ENCODE results near the gene MAGEA8. TPM values are rescaled to one million over a fixed set of nuclear protein-coding genes. Genes with fewer than 3 reads are reported as not detected.

Gene MAGEA8
- total and polyA plus RNA-seq, 9 of the 15 experiments (the other 6 are each of a cell fraction or from before 2014, with no cell fraction given) = 0.49 to 4.6 (median 1.9) TPM

- TF ChIP-seq PRDM10 (IDR thresholded peaks at IDR 0.05; ENCODE audit: partially characterized antibody) (peak; percentile 14), ZNF583 (CRISPR knock-in tag; IDR thresholded peaks at IDR 0.05) (0 out of 2 replicates have a peak, but pooled peaks have one; percentile 19), SIN3B (IDR thresholded peaks at IDR 0.05; ENCODE audit: low read depth) (0 out of 2 replicates have a peak, but pooled peaks have one; percentile 47), ZEB2 (IDR thresholded peaks at IDR 0.05) (peak; percentile 50; the same call in 1 of the 2 replicates), ZNF561 (CRISPR knock-in tag; conservative IDR thresholded peaks at IDR 0.05) (no peak), SMC3 (conservative IDR thresholded peaks at IDR 0.05; ENCODE audit: insufficient read depth, low read depth, low read length) (peak; percentile 41), CBX5 (IDR thresholded peaks at IDR 0.05; ENCODE audit: borderline replicate concordance, low read depth) (no peak), CREB1 (IDR thresholded peaks at IDR 0.05) (peak; percentile 67), CREB1 (CRISPR knock-in tag; IDR thresholded peaks at IDR 0.05) (peak; percentile 26; the same call in 1 of the 2 replicates), CTCF (IDR thresholded peaks at IDR 0.05 in 2 of 3, conservative IDR thresholded peaks at IDR 0.05 in 1 of 3; ENCODE audit: insufficient read depth in 2 of 3, low read depth in 1 of 3, low read length in 3 of 3) (peak; percentile 71 to 81 (median 74)), ZNF347 (CRISPR knock-in tag; IDR thresholded peaks at IDR 0.05; ENCODE audit: low read depth) (no peak), ZFX (CRISPR knock-in tag; IDR thresholded peaks at IDR 0.05) (peak; percentile 13; the same call in 1 of the 2 replicates), ZBTB7A (IDR thresholded peaks at IDR 0.05; ENCODE audit: borderline replicate concordance, control insufficient read depth, low read depth, low read length) (peak; percentile 78; the same call in 1 of the 2 replicates), BRD9 (IDR thresholded peaks at IDR 0.05; ENCODE audit: low read depth, partially characterized antibody) (no peak), CTBP1 (IDR thresholded peaks at IDR 0.05; ENCODE audit: borderline replicate concordance) (peak; percentile 54; the same call in 1 of the 2 replicates), ZBTB33 (CRISPR knock-in tag; IDR thresholded peaks at IDR 0.05) (0 out of 2 replicates have a peak, but pooled peaks have one; percentile 22), ATF7 (IDR thresholded peaks at IDR 0.05) (peak; percentile 41; the same call in 1 of the 2 replicates), NELFE (IDR thresholded peaks at IDR 0.05; ENCODE audit: insufficient read depth, insufficient read length) (no peak), HNRNPL (IDR thresholded peaks at IDR 0.05; ENCODE audit: low read depth, low read length) (peak; percentile 70; the same call in 1 of the 2 replicates), GABPA (tag; conservative IDR thresholded peaks at IDR 0.05; ENCODE audit: low read depth) (peak; percentile 81)
Observed at GRCh38 chrX:149881081-149881711, at the start of gene MAGEA8 (continued).

Data from K562 (cell line).